ENCODE measurements around the gene DCC.

Gene DCC

GRCh38 chr18:53134711-53135110 is 794.7 kb downstream of the DCC start:
- no peak for DNase-seq (ENCODE audit: insufficient read length, low spot score)
- TF ChIP-seq CTCF (IDR thresholded peaks at IDR 0.05; ENCODE audit: insufficient read depth, missing control alignments), result no peak
- no peak for FAIRE-seq

- no peak for TF ChIP-seq CTCF (IDR thresholded peaks at IDR 0.05; ENCODE audit: insufficient read depth, missing control alignments)
- DNase-seq (ENCODE audit: insufficient read length, low spot score) (no peak), FAIRE-seq (no peak)
Observed at GRCh38 chr18:53135654-53136053, 795.7 kb downstream of the DCC start.

- DNase-seq (ENCODE audit: insufficient read length, low spot score), result no peak
- TF ChIP-seq CTCF (IDR thresholded peaks at IDR 0.05; ENCODE audit: insufficient read depth, missing control alignments), result no peak
- FAIRE-seq, result peak; percentile 6
Observed at GRCh38 chr18:53139746-53140500, 799.9 kb downstream of the DCC start.

GRCh38 chr18:53142005-53142404 is 802.0 kb downstream of the DCC start:
- DNase-seq (ENCODE audit: insufficient read length, low spot score) (no peak), FAIRE-seq (no peak)
- TF ChIP-seq CTCF (IDR thresholded peaks at IDR 0.05; ENCODE audit: insufficient read depth, missing control alignments), result no peak

- no peak for DNase-seq (ENCODE audit: insufficient read length, low spot score)
- TF ChIP-seq CTCF (IDR thresholded peaks at IDR 0.05; ENCODE audit: insufficient read depth, missing control alignments), result no peak
- FAIRE-seq, result no peak
Observed at GRCh38 chr18:53147472-53147871, 807.5 kb downstream of the DCC start.

- TF ChIP-seq CTCF (IDR thresholded peaks at IDR 0.05; ENCODE audit: insufficient read depth, missing control alignments), result no peak
- no peak for FAIRE-seq
- DNase-seq (ENCODE audit: insufficient read length, low spot score), result no peak
Observed at GRCh38 chr18:53148123-53148522, 808.1 kb downstream of the DCC start.

GRCh38 chr18:53152476-53152875 is 812.5 kb downstream of the DCC start:
- TF ChIP-seq CTCF (IDR thresholded peaks at IDR 0.05; ENCODE audit: insufficient read depth, missing control alignments), result no peak
- FAIRE-seq (no peak), DNase-seq (ENCODE audit: insufficient read length, low spot score) (peak; percentile 20)
